Neuronal stem cell (in vitro differentiated cells): Measurements from ENCODE around the gene ADAM8.
A peak's percentile ranks its signal among the peaks of the same experiment; 100 is the strongest.

ENCODE experiments used
- DNase-seq: peaks from one replicate; pipeline ENCODE4 v3.0.0-alpha.2; 2013; ENCODE audit warnings: low spot score
- H2AFZ ChIP-seq: one replicate; pipeline ENCODE4 v1.6.1; 2013; ENCODE audit warnings: mild to moderate bottlenecking, low read length, inconsistent platforms
- H2AK5ac ChIP-seq: 2 replicates; pipeline ENCODE4 v1.6.1; 2013; ENCODE audit warnings: low read depth, mild to moderate bottlenecking, inconsistent platforms, low read length, moderate library complexity, mixed read lengths
- H2BK120ac ChIP-seq: 2 replicates; pipeline ENCODE4 v1.6.1; 2013; ENCODE audit warnings: low read depth, mild to moderate bottlenecking, inconsistent platforms, low read length, moderate library complexity, mixed read lengths
- H2BK12ac ChIP-seq: one replicate; pipeline ENCODE4 v1.6.1; 2013; ENCODE audit warnings: low read length, inconsistent platforms
- H2BK15ac ChIP-seq: 2 replicates; pipeline ENCODE4 v1.6.1; 2013; ENCODE audit warnings: mild to moderate bottlenecking, low read length, inconsistent platforms, mixed read lengths
- H2BK5ac ChIP-seq: one replicate; pipeline ENCODE4 v1.6.1; 2013; ENCODE audit warnings: inconsistent platforms, mild to moderate bottlenecking, low read length, moderate library complexity
- H3K14ac ChIP-seq: one replicate; pipeline ENCODE4 v1.6.1; 2013; ENCODE audit warnings: low read length, inconsistent platforms
- H3K18ac ChIP-seq: 2 replicates; pipeline ENCODE4 v1.6.1; 2013; ENCODE audit warnings: low read length, inconsistent platforms
- H3K23ac ChIP-seq: 2 replicates; pipeline ENCODE4 v1.6.1; 2013; ENCODE audit warnings: low read depth, mild to moderate bottlenecking, mixed read lengths, low read length, inconsistent platforms; ENCODE audit not compliant: poor library complexity
- H3K27ac ChIP-seq: replicated peaks from 3 replicates; pipeline ENCODE4 v1.5.1; 2013; ENCODE audit warnings: low read length, inconsistent platforms
- H3K27me3 ChIP-seq, 3 experiments: 2 replicates each; pipeline ENCODE4 v1.6.1; 2013; ENCODE audit warnings: low read length in 3 of 3, mild to moderate bottlenecking in 2 of 3, inconsistent platforms in 1 of 3, low read depth in 1 of 3, mixed read lengths in 1 of 3, moderate library complexity in 1 of 3; ENCODE audit not compliant: control insufficient read depth in 3 of 3, insufficient read depth in 3 of 3
- H3K36me3 ChIP-seq, 2 donors: replicated peaks in 1 of 2; 2 replicates each; pipeline ENCODE4 v1.6.1; 2013; ENCODE audit warnings: low read length in 2 of 2; ENCODE audit not compliant: control insufficient read depth in 2 of 2, insufficient read depth in 2 of 2
- H3K4ac ChIP-seq: 2 replicates; pipeline ENCODE4 v1.6.1; 2013; ENCODE audit warnings: inconsistent platforms, mild to moderate bottlenecking, low read length, moderate library complexity
- H3K4me1 ChIP-seq, 2 donors: 1 replicate in 1 of 2; 2 replicates in 1 of 2; pipeline ENCODE4 v1.6.1; 2013; ENCODE audit warnings: low read length in 2 of 2, low read depth in 1 of 2; ENCODE audit not compliant: control insufficient read depth in 2 of 2, insufficient read depth in 1 of 2
- H3K4me2 ChIP-seq: one replicate; pipeline ENCODE4 v1.6.1; 2013; ENCODE audit warnings: mild to moderate bottlenecking, low read length, inconsistent platforms; ENCODE audit not compliant: insufficient read depth, poor library complexity, severe bottlenecking
- H3K4me3 ChIP-seq, 2 donors: 2 replicates each; pipeline ENCODE4 v1.5.1; 2013; ENCODE audit warnings: low read length in 2 of 2, mild to moderate bottlenecking in 2 of 2, inconsistent platforms in 1 of 2, moderate library complexity in 1 of 2
- H3K79me1 ChIP-seq: one replicate; pipeline ENCODE4 v1.6.1; 2013; ENCODE audit warnings: low read depth, mild to moderate bottlenecking, inconsistent platforms, low read length, moderate library complexity
- H3K9ac ChIP-seq: one replicate; pipeline ENCODE4 v1.6.1; 2013; ENCODE audit warnings: mild to moderate bottlenecking, low read depth, low read length, inconsistent platforms; ENCODE audit not compliant: poor library complexity
- H3K9me3 ChIP-seq, 2 donors: replicated peaks in 1 of 2; 2 replicates each; pipeline versions ENCODE3 to v1.6.1; 2013; ENCODE audit warnings: low read length in 2 of 2, mild to moderate bottlenecking in 2 of 2, inconsistent platforms in 1 of 2, low read depth in 1 of 2, mixed read lengths in 1 of 2, moderate library complexity in 1 of 2; ENCODE audit not compliant: control insufficient read depth in 2 of 2, insufficient read depth in 1 of 2
- H4K8ac ChIP-seq: one replicate; pipeline ENCODE4 v1.6.1; 2013; ENCODE audit warnings: low read depth, mild to moderate bottlenecking, inconsistent platforms, low read length, moderate library complexity
- H4K91ac ChIP-seq: one replicate; pipeline ENCODE4 v1.6.1; 2013; ENCODE audit warnings: low read length, low read depth, mild to moderate bottlenecking, inconsistent platforms; ENCODE audit not compliant: poor library complexity
- WGBS, 2 donors: extraction: QIAGEN DNeasy Blood & Tissue Kit; methylation state at CpG; one replicate each; pipeline ENCODE4 v1.1.7; 2013; ENCODE audit warnings: missing lambda C conversion rate in 2 of 2, mixed read lengths in 1 of 2; ENCODE audit not compliant: insufficient read length in 2 of 2, insufficient replicate concordance in 1 of 2; ENCODE audit errors: extremely low coverage in 2 of 2; 5-methylcytosine and 5-hydroxymethylcytosine counted together

Gene ADAM8

DNA sequence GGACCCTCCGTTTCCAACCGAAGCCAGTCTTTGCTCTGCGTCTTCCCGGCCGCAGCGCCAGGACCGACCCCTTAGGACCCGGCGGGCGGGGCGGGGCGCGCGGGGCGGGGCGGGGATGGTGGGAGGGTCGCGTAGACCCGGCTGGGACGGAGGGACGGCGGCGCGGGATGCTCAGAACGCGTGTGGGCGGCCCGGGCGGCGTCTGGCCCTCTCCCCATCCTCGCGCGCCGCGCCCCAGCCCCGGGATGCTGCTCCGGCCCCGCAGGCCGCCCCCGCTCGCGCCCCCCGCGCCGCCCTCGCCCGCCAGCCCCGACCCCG lies 46.7 kb downstream of the ADAM8 start, which contains the start of gene UTF1:
Gene UTF1, plus strand, starts transcription at position 174 of the 318 bp plus-strand sequence. Its CDS starts 72 bp downstream, at position 246.
- Histone ChIP-seq H3K79me1 (no peaks in the 10 kb centered on the region), H3K27me3 (peaks cover 19 to 74% (median 65%) of the 10 kb centered on the region in 3 experiments), H3K4ac (no peak within 1 kb of the TSS), H2BK15ac (no peak within 1 kb of the TSS), H3K23ac (peak within 1 kb of the TSS; percentile 93), H2BK120ac (no peak within 1 kb of the TSS), H3K14ac (peak within 1 kb of the TSS; percentile 56), H2AFZ (peak within 1 kb of the TSS; percentile 56), H2AK5ac (peak within 1 kb of the TSS; percentile 88), H3K36me3 (no peaks in the 10 kb centered on the region), H3K9ac (peak within 1 kb of the TSS; percentile 77), H3K18ac (peak within 1 kb of the TSS; percentile 64), H3K4me3 (peak within 1 kb of the TSS in 1 of 2 donors; percentile 74), H2BK5ac (no peak within 1 kb of the TSS), H3K4me2 (peak within 1 kb of the TSS; percentile 91), H4K8ac (no peak within 1 kb of the TSS), H3K4me1 (peaks cover 1 to 7% of the 10 kb centered on the region in 2 donors), H3K9me3 (peaks cover 0 to 11% of the 10 kb centered on the region in 2 donors), H4K91ac (no peak within 1 kb of the TSS), H2BK12ac (peak within 1 kb of the TSS; percentile 84), H3K27ac (no peak within 1 kb of the TSS)
- WGBS, 2 donors: no CpG with 5 or more reads among the region's 49 CpGs
- DNase-seq: no peak

DNA sequence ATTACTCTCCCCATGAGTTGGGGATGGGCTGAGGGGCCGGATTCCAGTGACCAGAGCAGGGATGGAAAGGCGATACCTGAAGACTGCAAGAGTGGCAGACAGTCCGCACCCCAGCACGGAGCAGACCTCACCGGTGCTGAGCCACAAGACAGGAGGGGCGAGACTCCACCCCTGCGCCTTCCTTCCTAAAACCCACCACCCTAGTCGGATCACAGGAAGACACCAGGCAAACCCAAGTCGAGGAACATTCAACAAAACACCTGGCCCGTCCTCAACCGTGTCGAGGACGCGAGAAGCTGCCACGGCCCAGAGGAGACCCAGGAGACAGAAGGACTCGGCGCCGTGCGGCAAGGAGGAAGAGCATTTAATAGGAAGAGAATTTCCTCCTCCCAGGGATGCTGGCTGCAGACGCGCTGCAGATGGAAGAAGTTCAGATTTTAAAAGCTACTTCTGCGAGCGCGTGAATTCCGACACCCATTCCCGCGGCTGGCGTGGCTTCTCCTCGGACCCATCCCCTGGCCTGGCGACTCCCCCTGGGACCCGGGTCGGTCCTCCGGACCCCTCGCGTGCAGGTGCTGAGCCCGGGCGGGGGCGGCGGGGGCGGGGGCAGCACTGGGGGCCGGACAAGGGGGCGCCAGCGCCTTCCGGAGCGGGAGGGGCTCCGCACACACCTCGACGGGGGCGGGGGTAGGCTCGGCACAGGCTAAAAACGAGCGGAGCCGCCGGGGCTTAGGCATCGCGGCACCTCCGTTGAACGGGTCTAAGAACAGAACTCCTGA lies 47.2 kb downstream of the ADAM8 start:
- Histone ChIP-seq H2BK120ac (no peak overlapping the region), H3K4me2 (peak overlapping the region; percentile 91), H4K91ac (no peak overlapping the region), H3K9ac (no peak overlapping the region), H3K18ac (peak overlapping the region; percentile 64), H2BK15ac (no peak overlapping the region), H2BK5ac (no peak overlapping the region), H3K36me3 (no peaks in the 10 kb centered on the region), H3K27ac (no peak overlapping the region), H4K8ac (no peak overlapping the region), H3K4me3 (no peak overlapping the region), H3K27me3 (peaks cover 19 to 70% (median 63%) of the 10 kb centered on the region in 3 experiments), H2BK12ac (no peak overlapping the region), H2AFZ (peak overlapping the region; percentile 22), H3K4ac (no peak overlapping the region), H3K9me3 (peaks cover 0 to 11% of the 10 kb centered on the region in 2 donors), H2AK5ac (peak overlapping the region; percentile 46), H3K14ac (no peak overlapping the region), H3K23ac (no peak overlapping the region), H3K4me1 (peaks cover 1 to 7% of the 10 kb centered on the region in 2 donors), H3K79me1 (no peaks in the 10 kb centered on the region)
- no peak for DNase-seq
- no CpG with 5 or more reads among the region's 58 CpGs for WGBS, 2 donors

DNA sequence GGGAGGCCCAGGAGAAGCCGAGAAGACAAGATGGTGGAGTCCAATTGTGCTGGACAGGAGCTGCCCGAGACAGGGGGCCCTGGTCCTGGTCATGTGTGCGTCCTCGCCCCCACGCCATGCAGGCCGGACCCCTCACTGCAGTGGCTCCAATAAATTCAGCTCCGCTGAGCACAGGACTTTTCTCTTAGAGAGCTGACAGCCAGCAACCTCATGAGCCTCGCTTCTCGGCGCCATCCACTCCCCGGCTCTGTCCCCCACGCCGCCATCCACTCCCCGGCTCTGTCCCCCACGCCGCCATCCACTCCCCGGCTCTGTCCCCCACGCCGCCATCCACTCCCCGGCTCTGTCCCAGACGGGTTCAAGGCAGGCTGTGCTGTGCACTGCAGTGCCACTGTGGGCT lies 49.4 kb downstream of the ADAM8 start:
- Histone ChIP-seq H2AFZ (no peak overlapping the region), H3K36me3 (no peaks in the 10 kb centered on the region), H3K14ac (peak overlapping the region; percentile 38), H3K9ac (no peak overlapping the region), H4K8ac (no peak overlapping the region), H2BK15ac (no peak overlapping the region), H2BK5ac (no peak overlapping the region), H3K27me3 (peaks cover 19 to 49% (median 42%) of the 10 kb centered on the region in 3 experiments), H3K4me3 (no peak overlapping the region), H3K23ac (no peak overlapping the region), H3K79me1 (no peaks in the 10 kb centered on the region), H2AK5ac (no peak overlapping the region), H2BK12ac (no peak overlapping the region), H3K9me3 (peaks cover 0 to 11% of the 10 kb centered on the region in 2 donors), H3K27ac (no peak overlapping the region), H2BK120ac (no peak overlapping the region), H3K4me1 (peaks cover 1 to 7% of the 10 kb centered on the region in 2 donors), H3K4ac (no peak overlapping the region), H4K91ac (no peak overlapping the region), H3K18ac (no peak overlapping the region), H3K4me2 (no peak overlapping the region)
- WGBS, 2 donors: no CpG with 5 or more reads among the region's 21 CpGs
- DNase-seq: no peak

DNA sequence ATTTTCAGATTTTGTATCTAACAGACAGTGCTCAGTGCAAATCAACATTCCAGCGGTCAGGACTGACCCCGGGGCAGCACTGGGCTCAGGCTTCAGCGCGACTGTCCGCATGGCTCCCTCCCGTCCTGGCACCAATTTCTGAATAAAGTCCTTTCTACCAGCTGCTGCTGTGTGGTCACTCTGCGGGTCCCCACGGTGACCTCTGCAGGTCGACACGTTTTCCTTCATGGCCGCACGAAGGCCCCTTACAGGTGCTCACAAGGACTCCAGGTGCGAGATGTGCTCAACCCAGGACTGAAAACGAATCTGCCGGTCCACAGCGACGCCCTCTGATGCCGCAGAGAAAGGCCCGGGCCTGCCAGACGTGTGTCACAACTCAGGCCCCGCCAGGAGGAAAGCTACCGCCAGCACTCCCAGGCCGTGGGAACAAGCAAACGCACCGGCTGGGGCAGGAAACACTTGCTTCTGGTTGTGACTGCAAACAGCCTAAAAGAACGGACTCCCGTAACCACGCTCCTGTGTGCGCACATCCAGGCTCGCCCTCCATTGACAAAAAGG lies 50.3 kb downstream of the ADAM8 start:
- Histone ChIP-seq H3K18ac (peak overlapping the region; percentile 80), H3K9me3 (peaks cover 0 to 3% of the 10 kb centered on the region in 2 donors), H3K27me3 (peaks cover 13 to 41% (median 33%) of the 10 kb centered on the region in 3 experiments), H2BK12ac (no peak overlapping the region), H2AFZ (no peak overlapping the region), H3K79me1 (no peaks in the 10 kb centered on the region), H3K4me1 (peaks cover 1 to 7% of the 10 kb centered on the region in 2 donors), H2BK5ac (peak overlapping the region; percentile 87), H4K8ac (no peak overlapping the region), H3K4me3 (no peak overlapping the region), H3K23ac (no peak overlapping the region), H2AK5ac (no peak overlapping the region), H3K9ac (no peak overlapping the region), H3K14ac (no peak overlapping the region), H3K4ac (no peak overlapping the region), H2BK120ac (no peak overlapping the region), H3K4me2 (no peak overlapping the region), H2BK15ac (no peak overlapping the region), H3K27ac (no peak overlapping the region), H3K36me3 (no peaks in the 10 kb centered on the region), H4K91ac (no peak overlapping the region)
- no peak for DNase-seq
- WGBS, 2 donors: no CpG with 5 or more reads among the region's 30 CpGs
